Activated gamma-delta T cell treated with Interleukin-2 at 50 U/mL for 16 hours (primary cell): Measurements from ENCODE around the gene OTOP3.

ENCODE experiments used
- DNase-seq: peaks from one replicate; pipeline ENCODE4 v3.0.0-alpha.2; 2020

The OTOP3 gene

GRCh38 chr17:74990581-74991105 is 54.9 kb downstream of the OTOP3 start:
- DNase-seq: no peak

- DNase-seq: no peak
Observed at GRCh38 chr17:74992223-74992622, 56.5 kb downstream of the OTOP3 start.

GRCh38 chr17:74994440-74994839 is 58.7 kb downstream of the OTOP3 start:
- DNase-seq: no peak

- DNase-seq: no peak
Observed at GRCh38 chr17:74995847-74996246, 60.1 kb downstream of the OTOP3 start.

GRCh38 chr17:74998783-74999182 is 63.1 kb downstream of the OTOP3 start:
- no peak for DNase-seq

GRCh38 chr17:74999523-74999922 is 63.8 kb downstream of the OTOP3 start:
- DNase-seq: no peak
